Activated CD8-positive, alpha-beta T cell treated with anti-CD3 and anti-CD28 coated beads, Interleukin-2, amount 10 ng/mL, durations not matched to agents 7 days and 5 days (primary cell): Measurements from ENCODE around the gene SLC13A3. TPM values are rescaled to one million over a fixed set of nuclear protein-coding genes. Genes with fewer than 3 reads are reported as not detected.

Experiments used
- ATAC-seq: fragments of 150-1000 bp; cut with Tn5 transposase; one replicate; pipeline ENCODE4 v1.10.0; 2021; ENCODE audit warnings: moderate library complexity
- CTCF ChIA-PET: fragments of 350-600 bp; sonication (Branson Sonifier 250); formaldehyde crosslinking; loops from one replicate; lab custom pipeline; 2021; ENCODE audit warnings: antibody characterized with exemption; lab: Charles Lee
- POLR2A ChIA-PET: fragments of 350-600 bp; sonication (Branson Sonifier 250); formaldehyde crosslinking; loops from one replicate; lab custom pipeline; 2021; ENCODE audit warnings: antibody characterized with exemption; lab: Charles Lee
- DNase-seq: peaks from one replicate; pipeline ENCODE4 v3.0.0-alpha.2; 2020
- H3K27ac Mint-ChIP-seq: one replicate; pipeline ENCODE4 v1.8.0; 2021; ENCODE audit warnings: mild to moderate bottlenecking, mixed read lengths
- H3K27me3 Mint-ChIP-seq: one replicate; pipeline ENCODE4 v1.8.0; 2021; ENCODE audit warnings: low read depth, mixed read lengths
- H3K36me3 Mint-ChIP-seq: one replicate; pipeline ENCODE4 v1.8.0; 2021; ENCODE audit warnings: low read depth, mixed read lengths
- H3K4me1 Mint-ChIP-seq: one replicate; pipeline ENCODE4 v1.8.0; 2021; ENCODE audit warnings: low read depth, mixed read lengths
- H3K4me3 Mint-ChIP-seq: one replicate; pipeline ENCODE4 v1.8.0; 2021; ENCODE audit warnings: mild to moderate bottlenecking, mixed read lengths
- H3K9me3 Mint-ChIP-seq: one replicate; pipeline ENCODE4 v1.8.0; 2022; ENCODE audit warnings: mixed read lengths; ENCODE audit not compliant: insufficient read depth
- total RNA-seq, 2 experiments: library from RNA; stranded (reverse); gene quantifications; one replicate each; pipeline ENCODE4 v1.2.3, GENCODE V29; 2021

Gene SLC13A3
- total RNA-seq, 2 experiments from 2014 or later: not detected

DNA sequence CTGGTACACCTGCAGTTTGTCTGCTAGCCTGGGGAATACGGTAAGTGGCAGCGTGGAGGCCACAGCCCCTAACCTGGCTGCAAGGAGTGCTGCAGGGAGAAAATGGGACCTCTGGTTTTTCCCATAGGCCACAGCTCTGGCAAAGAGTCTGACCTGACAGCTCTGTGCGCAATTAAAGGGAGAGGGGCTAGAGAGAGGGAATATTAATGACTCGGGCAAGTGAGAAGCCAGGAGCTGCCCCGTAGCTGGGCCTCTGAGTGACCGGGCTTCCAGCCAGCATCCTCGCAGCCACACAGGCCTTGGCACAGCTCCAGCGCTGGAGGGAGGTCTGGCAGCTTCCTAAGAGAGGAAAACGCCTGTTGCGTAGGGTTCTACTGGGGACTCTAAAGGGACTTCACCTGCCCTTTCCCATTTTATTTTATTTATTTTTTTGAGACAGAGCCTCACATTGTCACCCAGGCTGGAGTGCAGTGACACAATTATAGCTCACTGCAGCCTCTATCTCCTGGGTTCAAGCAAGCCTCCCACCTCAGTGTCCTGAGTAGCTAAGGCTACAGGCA, 82.6 kb downstream of the SLC13A3 start:
- no peak overlapping the region for H3K4me3 Mint-ChIP-seq
- DNase-seq: no peak
- no peak for ATAC-seq
- H3K27ac Mint-ChIP-seq: no peak overlapping the region
- no peaks in the 10 kb centered on the region for H3K36me3 Mint-ChIP-seq
- H3K9me3 Mint-ChIP-seq: no peaks in the 10 kb centered on the region
- ChIA-PET CTCF (interaction anchor here (2.3 kb wide), 1 partner anchor 24 kb away, joined by 7 read pairs; no protein-coding TSS in a partner anchor), POLR2A (no interaction called here)
- H3K27me3 Mint-ChIP-seq: peaks cover 28% of the 10 kb centered on the region
- H3K4me1 Mint-ChIP-seq: peaks cover 3% of the 10 kb centered on the region

DNA sequence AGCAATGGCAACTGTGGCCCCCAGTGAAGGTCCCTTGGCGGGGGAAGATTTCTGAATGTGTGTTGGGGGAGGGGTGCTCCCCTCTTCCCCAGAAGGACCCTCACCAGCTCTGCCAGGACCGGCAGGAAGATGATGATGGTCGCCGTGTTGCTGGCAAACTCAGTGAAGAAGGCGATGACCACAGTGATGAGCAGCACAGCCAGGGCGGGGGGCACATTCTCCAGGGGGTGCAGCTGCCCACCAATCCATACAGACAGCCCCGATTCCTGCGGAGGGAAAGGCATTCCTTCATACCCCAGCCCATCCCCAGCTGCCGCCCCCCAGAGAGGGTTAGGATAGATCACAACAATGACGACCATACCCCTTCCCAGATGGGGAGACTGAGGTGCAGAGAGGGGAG, 85.1 kb downstream of the SLC13A3 start:
- POLR2A ChIA-PET: interaction anchor here (0.6 kb wide), 1 partner anchor 144 kb away, joined by 3 read pairs; no protein-coding TSS in a partner anchor
- Mint-ChIP-seq H3K36me3 (no peaks in the 10 kb centered on the region), H3K4me1 (peaks cover 5% of the 10 kb centered on the region), H3K9me3 (no peaks in the 10 kb centered on the region), H3K27ac (no peak overlapping the region), H3K27me3 (peaks cover 15% of the 10 kb centered on the region), H3K4me3 (no peak overlapping the region)
- ATAC-seq (no peak), DNase-seq (no peak)
- CTCF ChIA-PET: no interaction called here

DNA sequence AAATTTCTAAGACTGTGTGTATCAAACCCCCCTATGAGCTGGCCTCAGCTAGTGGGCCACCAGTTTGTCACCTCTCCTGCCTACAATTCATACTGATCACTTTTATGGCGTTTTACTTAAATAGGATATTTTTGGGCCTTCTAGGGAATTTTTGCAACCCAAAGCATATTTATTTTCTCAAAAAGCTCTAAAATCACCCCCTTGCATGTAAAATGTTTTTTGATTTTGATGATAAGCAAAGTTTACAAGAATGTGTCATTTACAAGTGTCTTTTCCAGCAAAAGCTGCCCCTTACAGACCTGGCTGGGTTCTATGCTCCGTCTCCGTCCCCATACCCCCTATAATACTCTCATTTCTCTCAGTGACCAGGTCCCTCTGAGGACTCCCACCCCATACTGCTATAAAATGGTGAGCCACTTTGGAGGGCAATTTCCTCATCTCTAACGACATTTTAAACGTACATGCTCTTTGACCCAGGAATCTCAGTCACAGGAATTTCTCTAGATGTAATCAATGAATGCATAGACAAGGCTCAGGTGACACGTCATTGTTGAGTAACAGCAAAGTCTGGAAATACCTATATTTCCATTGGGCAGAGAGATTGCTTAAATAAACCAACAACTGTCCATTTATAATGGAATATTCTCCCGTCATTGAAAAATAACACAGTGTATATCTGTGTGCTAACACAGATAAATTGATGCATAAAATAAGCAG, 86.9 kb downstream of the SLC13A3 start:
- H3K27me3 Mint-ChIP-seq: peaks cover 11% of the 10 kb centered on the region
- no peak overlapping the region for H3K4me3 Mint-ChIP-seq
- H3K36me3 Mint-ChIP-seq: no peaks in the 10 kb centered on the region
- ATAC-seq (no peak), DNase-seq (no peak)
- POLR2A ChIA-PET: no interaction called here
- H3K27ac Mint-ChIP-seq: no peak overlapping the region
- H3K9me3 Mint-ChIP-seq: no peaks in the 10 kb centered on the region
- CTCF ChIA-PET: interaction anchor here (0.9 to 2.0 kb wide), 5 partner anchors 11 to 23 kb away, joined by 3 to 11 read pairs (median 4); no protein-coding TSS in a partner anchor
- H3K4me1 Mint-ChIP-seq: peaks cover 22% of the 10 kb centered on the region

DNA sequence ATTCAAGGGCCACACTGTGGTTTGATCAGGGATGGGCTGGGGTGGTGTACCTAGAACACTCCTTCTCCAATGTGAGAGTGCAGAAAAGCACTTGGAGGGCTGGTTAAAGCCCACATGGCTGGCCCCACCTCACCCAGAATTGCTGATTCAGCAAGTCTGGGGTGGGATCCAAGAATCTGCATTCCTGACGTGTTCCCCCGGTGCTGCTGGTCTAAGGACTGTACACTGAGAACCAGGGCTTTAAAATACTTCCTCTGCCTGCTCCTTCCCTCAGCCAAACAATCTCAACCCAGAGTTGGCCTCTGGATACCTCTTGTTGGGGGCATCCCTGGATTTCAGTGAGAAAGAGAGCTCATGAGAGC, 87.4 kb downstream of the SLC13A3 start:
- ATAC-seq (no peak), DNase-seq (no peak)
- Mint-ChIP-seq H3K27me3 (peaks cover 11% of the 10 kb centered on the region), H3K9me3 (no peaks in the 10 kb centered on the region), H3K4me1 (peaks cover 24% of the 10 kb centered on the region), H3K36me3 (no peaks in the 10 kb centered on the region), H3K27ac (no peak overlapping the region), H3K4me3 (no peak overlapping the region)
- POLR2A ChIA-PET: no interaction called here
- CTCF ChIA-PET: interaction anchor here (0.9 to 2.0 kb wide), 5 partner anchors 11 to 24 kb away, joined by 3 to 11 read pairs (median 4); no protein-coding TSS in a partner anchor

DNA sequence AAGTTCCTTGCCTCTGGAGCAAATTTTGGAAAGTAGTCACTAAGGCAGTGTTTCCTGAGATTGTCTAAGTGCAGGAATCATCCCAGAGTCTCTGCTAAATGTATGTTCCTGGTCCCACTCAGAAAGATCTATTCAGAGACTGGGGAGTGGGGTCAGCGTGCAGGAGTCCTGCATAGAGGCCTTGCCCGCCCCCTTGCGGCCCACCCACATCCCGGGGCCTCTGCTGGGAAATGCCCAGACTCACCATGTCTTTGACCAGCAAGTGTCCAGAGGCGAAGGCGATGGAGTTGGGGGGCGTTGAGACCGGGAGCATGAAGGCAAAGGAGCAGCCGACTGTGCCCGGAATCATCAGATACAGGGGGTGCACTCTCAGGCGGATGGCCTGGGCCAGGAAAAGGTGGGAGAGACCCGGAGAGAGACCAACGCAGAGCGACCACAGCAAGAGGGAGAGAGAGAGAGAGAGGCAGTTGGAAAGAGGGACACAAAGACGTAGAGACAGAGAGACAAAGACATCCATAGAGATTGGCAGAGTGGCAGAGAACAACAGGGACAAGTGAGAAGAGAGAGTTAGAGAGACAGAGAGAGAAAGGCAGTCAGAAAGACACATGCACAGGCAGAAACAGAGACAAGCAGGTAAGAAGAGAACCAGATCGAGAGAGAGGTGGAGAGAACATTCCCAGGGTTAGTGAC, 87.9 kb downstream of the SLC13A3 start:
- Mint-ChIP-seq H3K27me3 (peaks cover 11% of the 10 kb centered on the region), H3K4me3 (no peak overlapping the region), H3K27ac (no peak overlapping the region), H3K36me3 (no peaks in the 10 kb centered on the region), H3K4me1 (peaks cover 25% of the 10 kb centered on the region), H3K9me3 (no peaks in the 10 kb centered on the region)
- ChIA-PET POLR2A (no interaction called here), CTCF (interaction anchor here (0.9 to 6.6 kb wide), 12 partner anchors 10 to 50 kb away, joined by 3 to 90 read pairs (median 4); partner anchors contain the start of genes OCSTAMP and ZNF334)
- no peak for DNase-seq
- no peak for ATAC-seq

DNA sequence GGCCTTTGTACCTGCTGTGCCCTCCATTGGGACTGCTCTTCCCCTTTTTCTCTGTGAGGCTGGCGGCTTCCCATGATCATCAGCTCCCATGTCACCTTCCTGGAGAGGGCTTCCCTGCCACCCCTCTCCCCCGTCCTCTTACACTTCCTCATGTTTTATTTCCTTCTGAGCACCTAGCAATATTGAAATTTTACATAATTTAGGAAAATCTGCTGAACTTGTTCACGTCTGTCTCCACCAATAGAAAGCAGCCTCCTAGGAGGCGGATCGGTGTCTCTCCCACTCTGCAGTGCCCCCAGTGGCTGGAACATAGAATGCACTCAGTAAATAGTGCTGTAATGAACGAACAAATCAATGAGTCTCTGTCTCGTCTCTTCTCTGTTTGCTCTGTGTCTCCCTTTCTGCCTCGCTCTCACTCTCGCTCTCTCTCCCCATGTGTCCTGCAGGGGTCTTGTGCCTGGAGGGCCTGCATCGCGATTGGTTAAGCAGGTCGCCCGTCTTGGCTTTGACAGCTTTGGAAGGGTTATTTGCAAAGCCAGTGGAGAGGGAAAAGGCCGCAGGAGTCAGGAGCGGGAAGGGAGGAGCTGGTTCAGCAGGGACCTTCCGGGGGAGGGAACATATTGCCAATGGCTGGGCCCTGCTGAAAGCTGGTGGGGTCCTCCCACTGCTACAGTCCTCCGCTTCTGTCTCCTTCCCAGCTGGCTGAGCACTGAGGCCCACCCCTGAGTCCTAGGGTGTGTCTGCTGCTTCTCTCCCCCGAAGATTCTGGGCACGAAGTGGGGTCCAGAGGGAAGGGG, 88.7 kb downstream of the SLC13A3 start:
- Mint-ChIP-seq H3K36me3 (no peaks in the 10 kb centered on the region), H3K9me3 (no peaks in the 10 kb centered on the region), H3K27ac (no peak overlapping the region), H3K27me3 (peaks cover 10% of the 10 kb centered on the region), H3K4me1 (peaks cover 30% of the 10 kb centered on the region), H3K4me3 (no peak overlapping the region)
- ATAC-seq (peak; percentile 75), DNase-seq (peak; percentile 80)
- CTCF ChIA-PET: interaction anchor here (0.8 to 6.6 kb wide), 17 partner anchors 10 to 214 kb away, joined by 3 to 90 read pairs (median 4); partner anchors contain the start of genes OCSTAMP and ZNF334
- POLR2A ChIA-PET: no interaction called here

DNA sequence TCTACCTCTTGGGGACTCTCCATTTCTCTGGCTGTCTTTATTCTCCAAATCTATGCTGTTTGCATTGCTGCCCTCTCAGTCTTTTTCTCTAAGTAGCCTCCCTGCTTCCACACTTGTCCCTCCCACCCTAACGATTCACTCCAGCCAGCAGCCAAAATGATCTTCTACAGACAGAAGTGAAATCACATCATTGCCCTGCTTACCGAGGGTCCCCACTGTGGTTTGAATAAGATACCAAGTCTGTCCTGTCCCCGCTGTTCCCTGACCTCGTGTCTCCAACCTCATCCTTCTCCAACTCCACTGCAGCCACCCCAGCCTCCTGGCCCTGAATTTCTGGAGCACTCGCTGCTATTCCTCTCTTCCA, 89.3 kb downstream of the SLC13A3 start:
- CTCF ChIA-PET: interaction anchor here (0.8 to 6.6 kb wide), 15 partner anchors 10 to 213 kb away, joined by 3 to 90 read pairs (median 4); partner anchors contain the start of genes OCSTAMP and ZNF334
- H3K27ac Mint-ChIP-seq: no peak overlapping the region
- peaks cover 33% of the 10 kb centered on the region for H3K4me1 Mint-ChIP-seq
- no peak overlapping the region for H3K4me3 Mint-ChIP-seq
- no peaks in the 10 kb centered on the region for H3K36me3 Mint-ChIP-seq
- H3K27me3 Mint-ChIP-seq: peaks cover 6% of the 10 kb centered on the region
- POLR2A ChIA-PET: no interaction called here
- DNase-seq (no peak), ATAC-seq (no peak)
- no peaks in the 10 kb centered on the region for H3K9me3 Mint-ChIP-seq

DNA sequence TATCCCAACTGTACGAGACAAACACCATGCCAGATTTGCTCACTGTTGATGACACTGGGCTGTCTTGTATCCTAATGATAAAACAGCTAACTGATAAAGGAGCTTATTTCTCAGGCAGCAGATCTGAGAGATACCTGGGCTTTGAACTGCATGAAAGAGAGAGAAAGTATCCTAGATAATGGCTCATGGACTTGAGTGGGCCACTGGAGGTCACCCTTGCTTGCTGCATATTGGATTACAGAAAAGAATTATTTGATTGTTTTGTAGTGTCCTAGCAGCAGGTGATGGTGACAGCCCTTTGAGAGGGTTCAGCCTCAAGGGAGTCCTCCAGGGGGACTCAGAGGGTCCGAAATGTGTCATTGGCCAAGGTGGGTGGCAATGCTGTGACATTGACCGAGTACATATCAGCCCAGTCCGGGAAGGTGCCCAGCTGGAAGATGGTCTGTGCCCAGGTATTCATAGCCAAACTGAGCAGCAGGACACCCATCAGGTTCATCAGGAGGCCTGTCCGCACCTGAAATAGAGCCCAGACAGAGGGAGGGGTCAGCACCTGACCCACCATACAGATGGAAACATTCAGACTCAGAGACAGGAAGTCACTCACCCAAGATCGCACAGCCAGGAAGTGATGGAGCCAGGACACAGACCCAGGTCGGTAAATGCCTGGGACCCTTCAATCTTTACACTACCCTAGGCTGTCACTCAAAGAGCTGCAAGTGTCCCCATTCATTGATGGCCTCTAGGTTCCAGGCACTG, 91.4 kb downstream of the SLC13A3 start:
- ChIA-PET CTCF (interaction anchor here (1.0 to 6.6 kb wide), 5 partner anchors 13 to 130 kb away, joined by 4 to 90 read pairs (median 5); partner anchors contain the start of genes OCSTAMP and TP53RK), POLR2A (no interaction called here)
- Mint-ChIP-seq H3K27me3 (peaks cover 1% of the 10 kb centered on the region), H3K4me1 (peaks cover 51% of the 10 kb centered on the region), H3K4me3 (no peak overlapping the region), H3K36me3 (no peaks in the 10 kb centered on the region), H3K9me3 (no peaks in the 10 kb centered on the region), H3K27ac (no peak overlapping the region)
- no peak for DNase-seq
- peak; percentile 30 for ATAC-seq

DNA sequence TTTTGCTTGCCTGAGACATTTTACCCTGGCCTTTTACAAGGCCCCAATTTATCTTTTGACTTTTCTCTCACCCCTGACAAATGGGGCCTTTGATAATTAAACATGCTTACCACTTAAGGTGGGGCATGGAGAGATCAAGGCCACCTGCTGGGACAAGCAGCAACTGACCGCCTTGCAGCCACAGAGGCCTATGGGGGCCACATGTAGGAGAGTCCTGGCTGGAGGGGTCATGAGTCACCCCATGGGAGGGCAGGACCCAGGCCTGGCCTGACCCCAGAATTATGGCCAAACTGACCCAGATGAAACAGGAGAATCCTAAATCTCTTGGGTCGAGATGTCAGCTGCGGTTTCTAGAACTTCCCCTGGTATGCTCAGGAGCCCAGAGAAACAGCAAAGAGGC, 92.3 kb downstream of the SLC13A3 start:
- ATAC-seq (no peak), DNase-seq (no peak)
- Mint-ChIP-seq H3K36me3 (no peaks in the 10 kb centered on the region), H3K9me3 (no peaks in the 10 kb centered on the region), H3K27me3 (peaks cover 3% of the 10 kb centered on the region), H3K4me3 (no peak overlapping the region), H3K4me1 (peaks cover 59% of the 10 kb centered on the region), H3K27ac (no peak overlapping the region)
- ChIA-PET POLR2A (no interaction called here), CTCF (interaction anchor here (1.0 to 6.6 kb wide), 5 partner anchors 12 to 131 kb away, joined by 4 to 90 read pairs (median 5); partner anchors contain the start of genes OCSTAMP and TP53RK)

DNA sequence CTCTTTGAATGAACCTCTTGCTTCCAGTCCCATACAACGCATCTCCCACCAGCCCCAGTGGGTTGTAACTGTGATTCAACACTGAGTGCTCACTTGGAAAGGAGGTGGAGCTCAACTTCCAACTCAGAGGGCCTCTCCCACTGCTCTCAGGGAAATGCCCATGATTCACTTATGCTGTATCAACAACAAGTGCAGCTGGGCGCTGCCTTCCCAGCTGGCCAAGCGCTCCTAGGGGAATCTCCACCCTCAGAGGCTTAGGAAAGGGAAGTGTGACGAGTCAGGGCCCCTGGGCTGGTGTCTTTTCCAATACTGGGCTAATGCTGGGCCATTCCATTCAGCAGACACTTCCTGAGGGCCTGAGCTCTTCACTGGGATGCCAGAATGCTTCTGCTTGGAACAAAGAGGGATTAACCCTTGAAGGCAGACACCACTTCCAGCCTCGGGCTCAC, 92.7 kb downstream of the SLC13A3 start:
- CTCF ChIA-PET: interaction anchor here (1.0 to 6.6 kb wide), 3 partner anchors 11 to 131 kb away, joined by 4 to 90 read pairs (median 5); partner anchors contain the start of genes OCSTAMP and TP53RK
- DNase-seq (no peak), ATAC-seq (no peak)
- Mint-ChIP-seq H3K4me3 (no peak overlapping the region), H3K9me3 (no peaks in the 10 kb centered on the region), H3K27ac (no peak overlapping the region), H3K36me3 (no peaks in the 10 kb centered on the region), H3K27me3 (peaks cover 3% of the 10 kb centered on the region), H3K4me1 (peaks cover 62% of the 10 kb centered on the region)
- POLR2A ChIA-PET: no interaction called here
